HCEC 1CT (cell line): ENCODE measurements around the gene PCDHGB2.
"Not testable (repeated sequence)": the region's sequence is repeated elsewhere in the genome, so short reads cannot be mapped to it uniquely, and the experiment has no call there.

Experiments
- DNase-seq: peaks from one replicate; pipeline ENCODE4 v3.0.0-alpha.2; 2017

PCDHGB2 gene

GRCh38 chr5:141387557-141388311 lies 27.9 kb downstream of the PCDHGB2 start, which contains the start of gene PCDHGB4:
Gene PCDHGB4, plus strand, starts transcription at chr5:141387698. Its CDS starts 187 bp downstream, at chr5:141387885.
- not testable (repeated sequence) for DNase-seq

- DNase-seq: no peak
Measured at GRCh38 chr5:141388661-141389060, 28.9 kb downstream of the PCDHGB2 start.

GRCh38 chr5:141389153-141390042 lies 29.6 kb downstream of the PCDHGB2 start:
- no peak for DNase-seq

GRCh38 chr5:141392429-141393198 lies 32.8 kb downstream of the PCDHGB2 start, which contains the start of gene PCDHGA8:
Gene PCDHGA8, plus strand, starts transcription at chr5:141392633. Its CDS starts 181 bp downstream, at chr5:141392814.
- DNase-seq: no peak

GRCh38 chr5:141393267-141393666 lies 33.5 kb downstream of the PCDHGB2 start:
- no peak for DNase-seq

GRCh38 chr5:141394401-141395187 lies 34.8 kb downstream of the PCDHGB2 start:
- DNase-seq: not testable (repeated sequence)

GRCh38 chr5:141397756-141398551 lies 38.2 kb downstream of the PCDHGB2 start, which contains the start of gene PCDHGB5:
Gene PCDHGB5, plus strand, starts transcription at chr5:141397947. Its CDS starts 181 bp downstream, at chr5:141398128.
- peak; percentile 44 for DNase-seq

- DNase-seq: no peak
Measured at GRCh38 chr5:141398608-141399007, 38.8 kb downstream of the PCDHGB2 start.

GRCh38 chr5:141399555-141400258 lies 39.9 kb downstream of the PCDHGB2 start:
- DNase-seq: no peak

- DNase-seq: peak; percentile 42
Measured at GRCh38 chr5:141402553-141403243, 42.9 kb downstream of the PCDHGB2 start, which contains the start of gene PCDHGA9. Gene PCDHGA9, plus strand, starts transcription at chr5:141402778. Its CDS starts 175 bp downstream, at chr5:141402953.

GRCh38 chr5:141403387-141403786 lies 43.6 kb downstream of the PCDHGB2 start:
- no peak for DNase-seq

- not testable (repeated sequence) for DNase-seq
Measured at GRCh38 chr5:141407790-141408505, 48.2 kb downstream of the PCDHGB2 start, which contains the start of gene PCDHGB6. Gene PCDHGB6, plus strand, starts transcription at chr5:141408021. Its CDS starts 182 bp downstream, at chr5:141408203.

- no peak for DNase-seq
Measured at GRCh38 chr5:141409598-141410306, 50.0 kb downstream of the PCDHGB2 start.

GRCh38 chr5:141411575-141411974 lies 51.8 kb downstream of the PCDHGB2 start:
- no peak for DNase-seq
